ENCODE data around the gene SYTL3. TPM values are rescaled to one million over a fixed set of nuclear protein-coding genes. Genes with fewer than 3 reads are reported as not detected.

Gene SYTL3
- total and polyA plus RNA-seq, 2 of the 8 experiments (the other 6 are each of a cell fraction or from before 2014, with no cell fraction given) = 0.27 to 0.99 TPM

GRCh38 chr6:158626360-158627167 is 23.3 kb upstream of the SYTL3 start:
- Histone ChIP-seq H2BK15ac (ENCODE audit: low read length) (no peak overlapping the region), H3K56ac (replicated peaks; ENCODE audit: insufficient read length, low read depth, low read length) (peak overlapping the region; percentile 60), H3K79me1 (ENCODE audit: low read depth, low read length) (peaks cover 2% of the 10 kb centered on the region), H2AK5ac (ENCODE audit: low read depth, low read length) (peak overlapping the region; percentile 42; the same call in 1 of the 2 replicates), H3K36me3 (ENCODE audit: control insufficient read depth in 2 of 4, insufficient read depth in 4 of 4, low read length in 3 of 4) (peaks cover 2 to 40% (median 21%) of the 10 kb centered on the region in 4 experiments; a peak in 7 of 8 replicates), H3K4me2 (ENCODE audit: insufficient read depth in 1 of 2, low read depth in 2 of 2, low read length in 2 of 2) (no peak overlapping the region), H4K8ac (ENCODE audit: extremely low read depth, insufficient read depth, low read length) (no peak overlapping the region), H3K27ac (ENCODE audit: low read depth, low read length) (no peak overlapping the region), H2BK12ac (ENCODE audit: low read depth, low read length) (no peak overlapping the region), H3K4ac (replicated peaks; ENCODE audit: insufficient read length, low read depth, low read length) (no peak overlapping the region), H3K4me1 (replicated peaks in 1 of 4; ENCODE audit: control insufficient read depth in 3 of 4, insufficient read depth in 4 of 4, low read length in 3 of 4) (peaks cover 0 to 7% (median 0%) of the 10 kb centered on the region in 4 experiments; a peak in 3 of 7 replicates), H3K18ac (ENCODE audit: extremely low read depth, low read length) (no peak overlapping the region), H3K9ac (replicated peaks in 1 of 4; ENCODE audit: extremely low read depth in 1 of 4, low read depth in 3 of 4, low read length in 3 of 4) (no peak overlapping the region), H4K91ac (replicated peaks; ENCODE audit: insufficient read length, low read length) (no peak overlapping the region), H3K23me2 (ENCODE audit: low read depth, low read length) (peaks cover 6% of the 10 kb centered on the region; the same call in 1 of the 2 replicates), H2AFZ (ENCODE audit: low read length) (no peak overlapping the region), H3K23ac (ENCODE audit: insufficient read length) (no peak overlapping the region), H2BK20ac (ENCODE audit: low read length) (no peak overlapping the region), H3K14ac (ENCODE audit: insufficient read length) (no peak overlapping the region), H4K5ac (ENCODE audit: insufficient read length, low read depth, low read length) (no peak overlapping the region), H2BK120ac (replicated peaks; ENCODE audit: low read depth, low read length) (no peak overlapping the region), H2BK5ac (ENCODE audit: low read depth, low read length) (peak overlapping the region; percentile 1; the same call in 1 of the 2 replicates), H4K20me1 (replicated peaks in 1 of 2; ENCODE audit: control insufficient read depth in 1 of 2, insufficient read depth in 2 of 2, low read length in 2 of 2) (peaks cover 3 to 9% of the 10 kb centered on the region in 2 experiments), H3K27me3 (replicated peaks in 1 of 4; ENCODE audit: control insufficient read depth in 3 of 4, extremely low read depth in 1 of 4, insufficient read depth in 3 of 4, low read length in 3 of 4) (no peaks in the 10 kb centered on the region), H3K9me3 (ENCODE audit: insufficient read depth in 2 of 2, low read depth in 1 of 2, low read length in 1 of 2) (no peaks in the 10 kb centered on the region), H3K4me3 (ENCODE audit: extremely low read depth in 1 of 4, insufficient read depth in 2 of 4, low read depth in 3 of 4, low read length in 4 of 4) (no peak overlapping the region), H3K79me2 (ENCODE audit: control insufficient read depth in 1 of 2, insufficient read depth in 2 of 2, low read length in 2 of 2) (no peaks in the 10 kb centered on the region)
- no peak for FAIRE-seq
- 88 to 100% methylated on average over 1 to 6 of the region's 6 CpGs for WGBS, 2 experiments (ENCODE audit: extremely low coverage in 1 of 2, insufficient coverage in 1 of 2, insufficient read length in 1 of 2, insufficient replicate concordance in 2 of 2, low coverage in 1 of 2, low lambda C conversion rate in 2 of 2, missing lambda C conversion rate in 1 of 2)
- ChIA-PET POLR2A (ENCODE audit: partially characterized antibody) (interaction anchor here (0.9 to 2.2 kb wide), 4 partner anchors 11 to 15 kb away, joined by 3 to 13 read pairs (median 4); no protein-coding TSS in a partner anchor), CTCF (ENCODE audit: partially characterized antibody) (interaction anchor here (0.9 to 1.2 kb wide), 3 partner anchors 21 to 507 kb away, joined by 3 read pairs; no protein-coding TSS in a partner anchor)
- no peak for DNase-seq (ENCODE audit: low read depth in 1 of 2, low spot score in 2 of 2)
- no peak for TF ChIP-seq CTCF (IDR thresholded peaks at IDR 0.05; ENCODE audit: control extremely low read depth in 1 of 3, insufficient read depth in 1 of 3, low read depth in 1 of 3, low read length in 3 of 3)
- no peak for TF ChIP-seq SRF (IDR thresholded peaks at IDR 0.05; ENCODE audit: low read depth, low read length)
- TF ChIP-seq SIRT6 (IDR thresholded peaks at IDR 0.05; ENCODE audit: low read length) = no peak
- no peak for TF ChIP-seq RBBP5 (IDR thresholded peaks at IDR 0.05; ENCODE audit: borderline replicate concordance, low read depth, low read length)
- TF ChIP-seq, protein P1, sequence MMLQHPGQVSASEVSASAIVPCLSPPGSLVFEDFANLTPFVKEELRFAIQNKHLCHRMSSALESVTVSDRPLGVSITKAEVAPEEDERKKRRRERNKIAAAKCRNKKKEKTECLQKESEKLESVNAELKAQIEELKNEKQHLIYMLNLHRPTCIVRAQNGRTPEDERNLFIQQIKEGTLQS (IDR thresholded peaks at IDR 0.05; ENCODE audit: insufficient read depth, low read depth, low read length) = no peak
- no peak for TF ChIP-seq GABPA (IDR thresholded peaks at IDR 0.05; ENCODE audit: borderline replicate concordance, insufficient read depth, low read length)
- TF ChIP-seq POLR2A (IDR thresholded peaks at IDR 0.05; ENCODE audit: control extremely low read depth in 1 of 2, low read depth in 2 of 2, low read length in 2 of 2) = no peak
- TF ChIP-seq CBX8 (IDR thresholded peaks at IDR 0.05; ENCODE audit: borderline replicate concordance, low read depth, low read length) = no peak
- no peak for TF ChIP-seq POU5F1 (IDR thresholded peaks at IDR 0.05; ENCODE audit: low read depth, low read length)
